ENCODE measurements around the gene TUBB1.

The TUBB1 gene

GRCh38 chr20:59071216-59071615, 52.0 kb downstream of the TUBB1 start:
- DNase-seq (ENCODE audit: low read depth, low spot score) = no peak
- ChIA-PET CTCF (interaction anchor here (1.3 to 1.5 kb wide), 4 partner anchors 10 to 17 kb away, joined by 3 to 4 read pairs (median 4); no protein-coding TSS in a partner anchor), POLR2A (no interaction called here)
- TF ChIP-seq, protein P1, sequence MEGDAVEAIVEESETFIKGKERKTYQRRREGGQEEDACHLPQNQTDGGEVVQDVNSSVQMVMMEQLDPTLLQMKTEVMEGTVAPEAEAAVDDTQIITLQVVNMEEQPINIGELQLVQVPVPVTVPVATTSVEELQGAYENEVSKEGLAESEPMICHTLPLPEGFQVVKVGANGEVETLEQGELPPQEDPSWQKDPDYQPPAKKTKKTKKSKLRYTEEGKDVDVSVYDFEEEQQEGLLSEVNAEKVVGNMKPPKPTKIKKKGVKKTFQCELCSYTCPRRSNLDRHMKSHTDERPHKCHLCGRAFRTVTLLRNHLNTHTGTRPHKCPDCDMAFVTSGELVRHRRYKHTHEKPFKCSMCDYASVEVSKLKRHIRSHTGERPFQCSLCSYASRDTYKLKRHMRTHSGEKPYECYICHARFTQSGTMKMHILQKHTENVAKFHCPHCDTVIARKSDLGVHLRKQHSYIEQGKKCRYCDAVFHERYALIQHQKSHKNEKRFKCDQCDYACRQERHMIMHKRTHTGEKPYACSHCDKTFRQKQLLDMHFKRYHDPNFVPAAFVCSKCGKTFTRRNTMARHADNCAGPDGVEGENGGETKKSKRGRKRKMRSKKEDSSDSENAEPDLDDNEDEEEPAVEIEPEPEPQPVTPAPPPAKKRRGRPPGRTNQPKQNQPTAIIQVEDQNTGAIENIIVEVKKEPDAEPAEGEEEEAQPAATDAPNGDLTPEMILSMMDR (IDR thresholded peaks at IDR 0.05; ENCODE audit: insufficient read depth, low read length, missing control alignments) = no peak
- no peak overlapping the region for H3K4me3 ChIP-seq (ENCODE audit: low read depth, low read length)

- DNase-seq (ENCODE audit: low read depth, low spot score) = no peak
- H3K4me3 ChIP-seq (ENCODE audit: low read depth, low read length) = no peak overlapping the region
- TF ChIP-seq, protein P1 (IDR thresholded peaks at IDR 0.05; ENCODE audit: insufficient read depth, low read length, missing control alignments) = no peak
- CTCF ChIA-PET = no interaction called here
- POLR2A ChIA-PET = interaction anchor here (1.4 kb wide), 1 partner anchor 41 kb away, joined by 4 read pairs; the partner anchor contains the start of gene ATP5F1E
Observed at GRCh38 chr20:59073582-59073981, 54.4 kb downstream of the TUBB1 start.

GRCh38 chr20:59074456-59074855, 55.2 kb downstream of the TUBB1 start:
- no peak for DNase-seq (ENCODE audit: low read depth, low spot score)
- ChIA-PET POLR2A (no interaction called here), CTCF (interaction anchor here (1.0 kb wide), 1 partner anchor 398 kb away, joined by 3 read pairs; no protein-coding TSS in a partner anchor)
- no peak overlapping the region for H3K4me3 ChIP-seq (ENCODE audit: low read depth, low read length)
- TF ChIP-seq, protein P1 (IDR thresholded peaks at IDR 0.05; ENCODE audit: insufficient read depth, low read length, missing control alignments) = no peak

- DNase-seq (ENCODE audit: low read depth, low spot score) = no peak
- CTCF ChIA-PET = interaction anchor here (1.0 to 1.2 kb wide), 3 partner anchors 11 to 206 kb away, joined by 3 read pairs; no protein-coding TSS in a partner anchor
- POLR2A ChIA-PET = no interaction called here
Observed at GRCh38 chr20:59075934-59076508, 56.8 kb downstream of the TUBB1 start.

More at GRCh38 chr20:59075934-59076508, 56.8 kb downstream of the TUBB1 start:
- H3K4me3 ChIP-seq (ENCODE audit: low read depth, low read length) = no peak overlapping the region
- TF ChIP-seq, protein P1 (IDR thresholded peaks at IDR 0.05; ENCODE audit: insufficient read depth, low read length, missing control alignments) = no peak

Data from AG04449 (cell line).